NCI-H446 treated with DMSO at 0.1 percent for 48 hours (cell line): ENCODE measurements around the gene ADAMTS7.
"Not testable (repeated sequence)": the region's sequence is repeated elsewhere in the genome, so short reads cannot be mapped to it uniquely, and the experiment has no call there.

Experiments
- DNase-seq: peaks from one replicate; lab custom pipeline; 2025; lab: John Stamatoyannopoulos, UW

The ADAMTS7 gene, protein sequence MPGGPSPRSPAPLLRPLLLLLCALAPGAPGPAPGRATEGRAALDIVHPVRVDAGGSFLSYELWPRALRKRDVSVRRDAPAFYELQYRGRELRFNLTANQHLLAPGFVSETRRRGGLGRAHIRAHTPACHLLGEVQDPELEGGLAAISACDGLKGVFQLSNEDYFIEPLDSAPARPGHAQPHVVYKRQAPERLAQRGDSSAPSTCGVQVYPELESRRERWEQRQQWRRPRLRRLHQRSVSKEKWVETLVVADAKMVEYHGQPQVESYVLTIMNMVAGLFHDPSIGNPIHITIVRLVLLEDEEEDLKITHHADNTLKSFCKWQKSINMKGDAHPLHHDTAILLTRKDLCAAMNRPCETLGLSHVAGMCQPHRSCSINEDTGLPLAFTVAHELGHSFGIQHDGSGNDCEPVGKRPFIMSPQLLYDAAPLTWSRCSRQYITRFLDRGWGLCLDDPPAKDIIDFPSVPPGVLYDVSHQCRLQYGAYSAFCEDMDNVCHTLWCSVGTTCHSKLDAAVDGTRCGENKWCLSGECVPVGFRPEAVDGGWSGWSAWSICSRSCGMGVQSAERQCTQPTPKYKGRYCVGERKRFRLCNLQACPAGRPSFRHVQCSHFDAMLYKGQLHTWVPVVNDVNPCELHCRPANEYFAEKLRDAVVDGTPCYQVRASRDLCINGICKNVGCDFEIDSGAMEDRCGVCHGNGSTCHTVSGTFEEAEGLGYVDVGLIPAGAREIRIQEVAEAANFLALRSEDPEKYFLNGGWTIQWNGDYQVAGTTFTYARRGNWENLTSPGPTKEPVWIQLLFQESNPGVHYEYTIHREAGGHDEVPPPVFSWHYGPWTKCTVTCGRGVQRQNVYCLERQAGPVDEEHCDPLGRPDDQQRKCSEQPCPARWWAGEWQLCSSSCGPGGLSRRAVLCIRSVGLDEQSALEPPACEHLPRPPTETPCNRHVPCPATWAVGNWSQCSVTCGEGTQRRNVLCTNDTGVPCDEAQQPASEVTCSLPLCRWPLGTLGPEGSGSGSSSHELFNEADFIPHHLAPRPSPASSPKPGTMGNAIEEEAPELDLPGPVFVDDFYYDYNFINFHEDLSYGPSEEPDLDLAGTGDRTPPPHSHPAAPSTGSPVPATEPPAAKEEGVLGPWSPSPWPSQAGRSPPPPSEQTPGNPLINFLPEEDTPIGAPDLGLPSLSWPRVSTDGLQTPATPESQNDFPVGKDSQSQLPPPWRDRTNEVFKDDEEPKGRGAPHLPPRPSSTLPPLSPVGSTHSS (N-terminal part only)

DNA sequence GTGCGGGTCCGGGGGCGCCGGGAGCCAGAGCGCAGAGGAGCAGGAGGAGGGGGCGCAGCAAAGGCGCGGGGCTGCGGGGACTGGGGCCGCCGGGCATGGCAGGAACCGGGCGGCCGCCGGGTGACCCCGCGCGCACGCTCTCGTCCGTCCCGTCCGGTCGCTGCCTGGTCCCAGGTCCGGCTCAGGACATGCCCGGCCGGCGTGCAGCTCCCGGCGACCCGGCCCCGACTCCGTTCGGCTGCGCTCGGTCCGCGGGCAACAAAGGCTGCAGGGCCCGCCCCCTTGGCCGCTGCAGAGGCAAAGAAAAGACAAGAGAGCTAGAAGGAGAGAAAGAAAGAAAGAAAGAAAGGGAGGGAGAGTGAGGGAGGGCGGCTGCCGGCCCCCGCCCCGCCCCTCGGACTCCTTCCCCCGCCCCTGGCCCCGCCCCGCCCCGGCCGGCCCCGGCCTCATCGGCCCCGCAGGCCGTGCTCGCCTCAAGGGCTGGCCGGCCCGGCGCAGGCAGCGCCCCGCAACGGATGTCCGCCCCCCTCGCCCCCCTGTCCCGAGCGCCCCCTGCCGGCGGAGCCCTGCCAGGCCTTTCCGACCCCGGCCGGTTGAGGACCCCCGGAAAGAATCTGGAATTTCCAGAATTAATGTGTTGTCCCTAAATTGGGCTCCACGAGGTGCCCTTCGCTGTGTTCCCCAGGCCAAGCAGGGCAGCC is at the start of gene ADAMTS7:
Gene ADAMTS7 (minus strand): TSS at position 341 of the 701 bp plus-strand sequence. CDS start 244 bp downstream, at position 97.
- no peak for DNase-seq

- peak; percentile 30 for DNase-seq
Measured at GRCh38 chr15:78859971-78860719, 48.9 kb upstream of the ADAMTS7 start.

- DNase-seq: no peak
Measured at GRCh38 chr15:78855746-78856145, 44.5 kb upstream of the ADAMTS7 start.

DNA sequence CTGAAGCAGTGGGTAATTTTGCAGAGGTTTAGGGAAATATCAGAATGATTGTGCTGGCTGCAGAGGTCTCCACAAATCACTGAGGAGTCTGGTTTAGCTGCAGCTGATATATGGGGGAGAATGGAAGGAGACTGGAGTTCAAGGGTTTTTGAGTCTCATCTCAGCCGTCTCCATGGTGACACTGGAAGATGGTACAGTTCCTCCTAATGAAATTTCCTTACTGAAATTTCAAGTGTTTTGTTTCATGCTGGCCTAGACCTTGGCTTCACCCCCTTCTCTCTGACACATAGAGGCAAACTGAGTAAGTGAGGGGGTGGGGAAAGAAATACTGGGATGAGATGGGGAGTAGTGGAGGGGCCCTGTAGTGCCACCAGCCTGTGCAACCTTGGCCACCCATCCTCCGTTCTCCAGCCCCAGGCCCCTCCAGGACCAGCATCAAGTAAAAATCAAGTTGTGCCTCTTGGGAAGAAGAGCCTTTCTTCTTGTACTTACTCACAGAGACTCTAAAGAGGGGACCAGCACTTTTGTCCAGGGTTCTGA is 43.6 kb upstream of the ADAMTS7 start:
- DNase-seq: no peak

GRCh38 chr15:78853500-78853899 is 42.2 kb upstream of the ADAMTS7 start:
- DNase-seq: no peak

GRCh38 chr15:78850941-78851755 is 39.9 kb upstream of the ADAMTS7 start:
- DNase-seq: no peak

DNA sequence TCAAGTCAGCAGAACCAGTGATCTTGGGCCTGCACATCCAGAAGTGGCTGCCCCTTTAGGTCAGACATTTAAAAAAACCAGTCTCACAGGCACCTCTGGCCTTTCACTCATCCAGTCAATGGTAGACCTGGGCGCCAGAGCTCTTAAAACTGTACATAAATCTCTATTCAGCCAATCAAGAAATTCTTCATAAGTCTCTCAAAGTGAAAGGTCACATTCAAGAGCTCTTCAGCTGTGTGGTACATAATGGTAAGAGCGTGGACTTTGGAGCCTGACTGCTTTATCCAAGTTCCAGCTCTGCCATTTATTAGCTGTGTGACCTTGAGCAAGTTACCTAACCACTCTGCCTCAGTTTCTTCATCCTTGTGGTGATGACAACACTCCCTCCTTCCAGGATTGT is 39.1 kb upstream of the ADAMTS7 start:
- no peak for DNase-seq

DNA sequence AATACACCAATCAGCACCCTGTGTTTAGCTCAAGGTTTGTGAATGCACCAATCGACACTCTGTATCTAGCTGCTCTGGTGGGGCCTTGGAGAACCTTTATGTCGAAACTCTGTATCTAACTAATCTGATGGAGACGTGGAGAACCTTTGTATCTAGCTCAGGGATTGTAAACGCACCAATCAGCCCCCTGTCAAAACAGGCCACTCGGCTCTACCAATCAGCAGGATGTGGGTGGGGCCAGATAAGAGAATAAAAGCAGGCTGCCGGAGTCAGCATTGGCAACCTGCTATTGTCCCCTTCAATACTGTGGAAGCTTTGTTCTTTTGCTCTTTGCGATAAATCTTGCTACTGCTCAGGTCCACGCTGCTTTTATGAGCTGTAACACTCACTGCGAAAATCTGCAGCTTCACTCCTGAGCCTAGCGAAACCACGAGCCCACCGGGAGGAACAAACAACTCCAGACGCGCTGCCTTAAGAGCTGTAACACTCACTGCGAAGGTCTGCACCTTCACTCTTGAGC is 36.2 kb upstream of the ADAMTS7 start:
- DNase-seq: not testable (repeated sequence)

DNA sequence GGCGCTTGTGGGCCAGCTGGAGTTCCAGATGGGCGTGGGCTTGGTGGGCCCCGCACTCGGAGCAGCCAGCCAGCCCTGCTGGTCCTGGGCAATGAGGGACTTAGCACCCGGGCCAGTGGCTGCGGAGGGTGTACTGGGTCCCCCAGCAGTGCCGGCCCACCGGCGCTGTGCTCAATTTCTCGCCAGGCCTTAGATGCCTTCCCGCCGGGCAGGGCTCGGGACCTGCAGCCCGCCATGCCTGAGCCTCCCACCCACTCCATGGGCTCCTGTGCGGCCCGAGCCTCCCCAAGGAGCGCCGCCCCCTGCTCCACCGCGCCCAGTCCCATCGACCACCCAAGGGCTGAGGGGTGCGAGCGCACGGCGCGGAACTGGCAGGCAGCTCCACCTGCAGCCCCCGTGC is 35.6 kb upstream of the ADAMTS7 start:
- DNase-seq: not testable (repeated sequence)

DNA sequence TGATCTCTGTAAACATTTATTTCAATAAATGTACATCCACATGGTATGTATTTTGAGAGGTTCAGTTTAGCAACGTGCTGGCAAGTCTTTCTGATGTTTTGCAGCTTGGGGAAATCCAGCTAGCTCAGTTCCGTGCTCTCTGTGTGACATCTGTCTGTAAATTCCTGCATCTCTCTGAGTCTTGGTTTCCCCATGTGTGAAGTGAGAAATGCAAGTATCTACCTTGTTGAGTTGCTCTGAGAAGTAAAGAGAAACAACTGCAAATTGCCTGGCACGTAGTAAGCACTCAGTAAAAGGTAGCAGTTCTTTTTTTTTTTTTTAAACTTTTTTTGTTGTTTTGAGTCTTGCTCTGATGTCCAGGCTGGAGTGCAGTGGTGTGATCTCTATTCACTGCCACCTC is 31.3 kb upstream of the ADAMTS7 start:
- DNase-seq: no peak

DNA sequence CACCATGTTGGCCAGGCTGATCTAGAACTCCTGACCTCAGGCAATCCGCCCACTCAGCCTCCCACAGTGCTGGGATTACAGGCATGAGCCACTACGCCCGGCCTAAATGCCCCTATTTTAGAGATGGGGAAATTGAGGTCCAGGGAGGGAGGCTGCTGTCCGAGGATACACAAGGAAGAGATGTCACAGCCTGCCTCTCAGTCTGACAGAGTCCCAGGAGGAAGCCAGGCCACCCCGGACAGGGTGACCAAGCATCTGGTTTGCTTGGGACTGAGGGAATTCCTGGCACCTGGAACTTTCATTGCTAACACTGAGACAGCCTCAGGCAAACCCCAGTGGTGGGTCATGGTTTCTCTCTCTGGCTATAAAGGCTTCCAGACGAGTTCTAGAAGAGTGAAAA is 30.6 kb upstream of the ADAMTS7 start:
- no peak for DNase-seq

DNA sequence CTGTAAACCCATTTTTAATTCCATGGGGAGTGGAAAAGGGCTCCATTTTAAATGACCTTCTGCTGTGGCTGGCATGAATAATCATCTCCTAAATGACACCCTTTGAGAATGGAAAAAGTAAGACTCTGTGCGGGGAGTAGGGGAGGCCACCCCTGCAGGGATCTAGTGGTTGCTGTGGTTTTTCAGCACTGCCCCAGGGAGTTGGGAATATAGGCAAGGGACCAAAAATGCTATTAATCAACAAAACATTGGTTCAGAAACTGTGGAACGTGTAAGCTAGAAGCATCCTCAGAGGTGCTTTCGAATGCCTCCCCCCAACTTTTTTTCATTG is 30.1 kb upstream of the ADAMTS7 start:
- no peak for DNase-seq

DNA sequence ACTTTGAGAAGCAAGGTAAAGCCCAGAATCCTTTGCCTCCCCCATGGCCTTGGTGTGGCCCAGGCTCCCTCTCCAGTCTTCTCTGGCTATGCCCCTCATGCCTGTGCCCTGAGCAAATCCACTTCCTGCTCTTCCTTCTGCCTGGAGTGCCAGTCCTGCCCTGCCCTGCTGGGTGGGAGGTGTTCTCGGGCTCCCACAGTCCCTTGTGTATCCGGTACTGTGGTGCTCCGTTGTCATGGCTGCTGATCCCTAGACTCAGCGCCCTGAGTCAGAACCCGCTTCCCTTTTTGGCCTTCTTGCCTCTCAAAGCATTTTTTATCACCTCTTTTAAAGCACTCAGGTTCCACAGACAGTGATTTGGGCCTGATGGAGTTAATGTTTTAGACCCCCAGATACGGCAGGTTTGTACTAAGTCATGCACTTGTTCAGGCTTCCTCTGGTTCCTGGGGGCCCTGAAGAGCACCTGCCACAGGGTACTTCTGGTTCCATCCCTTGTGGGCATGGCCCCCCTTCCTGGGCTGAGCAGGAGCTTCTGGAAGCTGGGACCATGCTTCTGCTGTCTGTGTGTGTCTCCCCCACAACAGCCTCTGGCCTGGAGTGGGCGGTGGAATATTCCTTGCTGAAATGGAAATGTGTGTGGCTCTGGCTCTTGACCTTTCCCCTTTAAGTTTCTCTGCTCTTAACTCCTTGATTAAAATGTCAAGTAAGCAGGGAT is 29.6 kb upstream of the ADAMTS7 start:
- DNase-seq: no peak

- not testable (repeated sequence) for DNase-seq
Measured at GRCh38 chr15:78839151-78839550, 27.9 kb upstream of the ADAMTS7 start.

DNA sequence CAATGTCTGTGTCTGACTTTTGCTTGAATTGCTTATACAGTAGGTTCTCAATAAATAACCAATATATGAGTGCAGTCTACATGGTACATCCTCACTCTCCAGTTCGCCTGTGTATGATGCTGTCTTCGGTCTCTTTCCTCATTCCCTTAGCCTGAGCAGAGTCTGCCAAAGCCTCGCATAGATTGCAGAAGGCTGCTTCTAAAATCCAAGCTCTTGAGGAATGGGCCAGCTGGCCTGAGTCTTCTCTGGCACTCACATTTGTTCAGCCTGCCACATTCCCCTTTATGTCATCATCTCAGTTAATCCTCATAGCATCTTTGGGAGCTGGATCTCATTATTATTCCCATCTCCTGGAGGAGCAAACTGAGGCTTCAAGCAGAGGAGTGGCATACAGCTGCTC is 27.2 kb upstream of the ADAMTS7 start:
- DNase-seq: peak; percentile 2

GRCh38 chr15:78837543-78837942 is 26.3 kb upstream of the ADAMTS7 start:
- DNase-seq: no peak

GRCh38 chr15:78837131-78837530 is 25.9 kb upstream of the ADAMTS7 start:
- no peak for DNase-seq

DNA sequence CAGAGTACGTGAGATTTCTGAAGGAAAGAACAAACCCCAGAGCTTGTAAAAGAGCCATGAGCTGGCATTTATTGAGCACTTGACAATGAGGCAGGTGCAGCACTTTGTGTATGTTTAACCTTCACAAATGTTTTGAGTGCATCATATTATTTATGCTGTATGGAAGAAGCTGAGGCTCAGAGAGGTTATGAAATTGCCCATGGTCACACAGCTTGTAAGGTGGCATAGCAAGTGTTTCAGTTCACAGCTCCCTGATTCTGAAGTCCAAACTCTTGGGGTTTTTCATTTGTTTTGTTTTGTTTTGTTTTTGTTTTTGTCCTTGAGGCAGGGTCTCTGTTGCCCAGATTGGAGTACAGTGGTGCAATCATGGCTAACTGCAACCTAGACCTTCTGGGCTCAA is 25.1 kb upstream of the ADAMTS7 start:
- DNase-seq: no peak
